ENCODE data around the gene GABRE.

DNA sequence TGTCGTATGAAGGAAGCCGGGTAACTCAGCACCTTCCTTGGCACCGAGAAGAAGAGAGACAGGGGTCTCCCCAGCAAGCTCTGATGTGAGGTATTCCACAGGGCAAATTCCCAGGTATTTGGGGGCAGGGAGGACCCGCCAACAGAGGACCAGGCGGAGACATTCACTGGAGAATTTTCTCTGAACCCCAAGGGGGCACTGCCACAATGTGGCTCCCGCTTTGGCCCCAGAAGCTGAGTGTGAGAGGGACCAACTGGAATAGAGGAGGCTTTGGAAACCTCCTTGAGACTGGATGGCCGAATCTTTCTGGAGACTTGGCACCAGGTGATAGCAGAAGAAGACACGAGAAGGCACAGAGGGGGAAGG lies 735 bp upstream of the GABRE start:
- TF ChIP-seq, protein P1, sequence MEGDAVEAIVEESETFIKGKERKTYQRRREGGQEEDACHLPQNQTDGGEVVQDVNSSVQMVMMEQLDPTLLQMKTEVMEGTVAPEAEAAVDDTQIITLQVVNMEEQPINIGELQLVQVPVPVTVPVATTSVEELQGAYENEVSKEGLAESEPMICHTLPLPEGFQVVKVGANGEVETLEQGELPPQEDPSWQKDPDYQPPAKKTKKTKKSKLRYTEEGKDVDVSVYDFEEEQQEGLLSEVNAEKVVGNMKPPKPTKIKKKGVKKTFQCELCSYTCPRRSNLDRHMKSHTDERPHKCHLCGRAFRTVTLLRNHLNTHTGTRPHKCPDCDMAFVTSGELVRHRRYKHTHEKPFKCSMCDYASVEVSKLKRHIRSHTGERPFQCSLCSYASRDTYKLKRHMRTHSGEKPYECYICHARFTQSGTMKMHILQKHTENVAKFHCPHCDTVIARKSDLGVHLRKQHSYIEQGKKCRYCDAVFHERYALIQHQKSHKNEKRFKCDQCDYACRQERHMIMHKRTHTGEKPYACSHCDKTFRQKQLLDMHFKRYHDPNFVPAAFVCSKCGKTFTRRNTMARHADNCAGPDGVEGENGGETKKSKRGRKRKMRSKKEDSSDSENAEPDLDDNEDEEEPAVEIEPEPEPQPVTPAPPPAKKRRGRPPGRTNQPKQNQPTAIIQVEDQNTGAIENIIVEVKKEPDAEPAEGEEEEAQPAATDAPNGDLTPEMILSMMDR (IDR thresholded peaks at IDR 0.05), result no peak
- TF ChIP-seq POLR2A (IDR thresholded peaks at IDR 0.05), result no peak
